Ovary (tissue), 9 donors: ENCODE measurements around the gene RSPH1. TPM values are rescaled to one million over a fixed set of nuclear protein-coding genes. Genes with fewer than 3 reads are reported as not detected.

Experiments used
- DNase-seq, 5 donors: peaks; one replicate each; pipeline ENCODE4 v3.0.0-alpha.2; 2019 to 2020
- H3K27ac ChIP-seq, 2 donors: fragments of 200-600 bp; one replicate each; pipeline versions ENCODE4 v1.5.1 to v1.8.0; 2019 to 2022
- H3K27me3 ChIP-seq: fragments of 200-600 bp; one replicate; pipeline ENCODE4 v1.8.0; 2022
- H3K36me3 ChIP-seq: fragments of 200-600 bp; sonication (generic); one replicate; pipeline ENCODE4 v1.5.1; 2019
- H3K4me1 ChIP-seq: one replicate; pipeline ENCODE4 v1.8.1; 2013; ENCODE audit warnings: mild to moderate bottlenecking, moderate library complexity; ENCODE audit not compliant: insufficient read depth
- H3K4me3 ChIP-seq: fragments of 200-600 bp; sonication (generic); one replicate; pipeline ENCODE4 v1.5.1; 2017
- H3K9me3 ChIP-seq, 2 donors: fragments of 200-600 bp in 1 of 2; sonication (generic) in 1 of 2; one replicate each; pipeline versions ENCODE4 v1.5.1 to v1.8.1; 2013 to 2019; ENCODE audit warnings: mild to moderate bottlenecking in 1 of 2, moderate library complexity in 1 of 2
- CTCF ChIP-seq, 3 donors: fragments of 450-650 bp in 2 of 3; fragments of 200-600 bp in 1 of 3; IDR thresholded peaks; one replicate each; pipeline versions ENCODE4 v1.5.1 to v1.8.0; 2016 to 2022; ENCODE audit warnings: antibody characterized with exemption in 3 of 3, mild to moderate bottlenecking in 1 of 3
- EP300 ChIP-seq: sonication (generic); formaldehyde crosslinking; IDR thresholded peaks from one replicate; pipeline ENCODE4 v1.6.1; 2017; ENCODE audit warnings: antibody characterized with exemption
- POLR2A ChIP-seq: fragments of 450-650 bp; IDR thresholded peaks from one replicate; pipeline ENCODE4 v1.6.1; 2017; ENCODE audit warnings: antibody characterized with exemption, mild to moderate bottlenecking, moderate library complexity
- WGBS, 3 donors: extraction: QIAGEN DNeasy Blood & Tissue Kit in 1 of 3; methylation state at CpG; one replicate each; pipeline versions ENCODE4 v1.1.5 to v1.1.7; 2013 to 2017; 5-methylcytosine and 5-hydroxymethylcytosine counted together
- intact Hi-C, 4 donors: fragments of 100-400 bp; cut with DNase I; formaldehyde crosslinking; loops; one replicate each; pipeline versions ENCODE4 v1.11.0 to v1.15.1; 2022 to 2023
- polyA plus RNA-seq, 2 donors: library from polyadenylated mRNA; stranded (reverse); fragments of 200-250 nt in 1 of 2; fragments of 350-450 nt in 1 of 2; fragmentation: Illumina TruSeq in 1 of 2; extraction: RNeasy Lipid Tissue Mini Kit (QIAGEN cat#74804) in 1 of 2; gene quantifications; one replicate each; pipeline ENCODE4 v1.2.3, GENCODE V29; 2013 to 2014
- total RNA-seq, 7 donors: library from RNA; depleted of rRNA in 2 of 7; stranded (reverse); fragments of >200 nt in 2 of 7; fragmentation: NEBNext Ultra II Directional in 3 of 7; extraction: Animal tissue kit (Norgen Biotek cat#: 25700) in 3 of 7; gene quantifications; one replicate each; pipeline versions ENCODE4 v1.1.0 to v1.2.4, GENCODE V29; 2016 to 2023
- donor health status: DM: no; HTN: no; CAD: no; lungs with moderate emphysema.
- donor health status: DM: no; HTN: no; CAD: no.
- donor health status: Bipolar disorder and iron deficiency.
- donor health status: DM: yes; HTN: yes; CAD: no.
- donor health status: DM: no; HTN: no; CAD: no.
- donor health status: DM: yes; HTN: yes; CAD: no.

Gene RSPH1
- total and polyA plus RNA-seq, 9 donors, result 0.76 to 37.5 (median 2.5) TPM

GRCh38 chr21:42531771-42532170, 35.7 kb upstream of the RSPH1 start:
- Histone ChIP-seq H3K36me3 (no peaks in the 10 kb centered on the region), H3K4me3 (no peak overlapping the region), H3K4me1 (peaks cover 7% of the 10 kb centered on the region), H3K27ac (no peak overlapping the region), H3K9me3 (no peaks in the 10 kb centered on the region), H3K27me3 (no peaks in the 10 kb centered on the region)
- TF ChIP-seq EP300 (no peak), CTCF (IDR thresholded peaks at IDR 0.05) (no peak), POLR2A (no peak)
- DNase-seq, result no peak
- WGBS, 3 donors, result 89 to 90% (median 90%) methylated on average over 8 of the region's 8 CpGs
- intact Hi-C loops, result no loop called here

- intact Hi-C loops, result no loop called here
- no peak for DNase-seq
Measured at GRCh38 chr21:42530167-42530518, 34.1 kb upstream of the RSPH1 start.

GRCh38 chr21:42527489-42528158, 31.6 kb upstream of the RSPH1 start:
- 54 to 66% (median 61%) methylated on average over 13 of the region's 13 CpGs for WGBS, 3 donors
- H3K27ac ChIP-seq, result peak overlapping the region in 1 of 2 donors; percentile 70
- no peaks in the 10 kb centered on the region for H3K9me3 ChIP-seq
- no peak overlapping the region for H3K4me3 ChIP-seq
- TF ChIP-seq POLR2A (no peak), EP300 (no peak), CTCF (IDR thresholded peaks at IDR 0.05) (no peak)
- H3K36me3 ChIP-seq, result no peaks in the 10 kb centered on the region
- no peak for DNase-seq
- H3K4me1 ChIP-seq, result peaks cover 13% of the 10 kb centered on the region
- no peaks in the 10 kb centered on the region for H3K27me3 ChIP-seq
- intact Hi-C loops, result loop anchor here in 2 of 4 donors (10.0 kb wide), 2 partner anchors 383 to 473 kb away; no protein-coding TSS in a partner anchor

More at GRCh38 chr21:42530167-42530518, 34.1 kb upstream of the RSPH1 start:
- Histone ChIP-seq H3K27ac (no peak overlapping the region), H3K27me3 (no peaks in the 10 kb centered on the region), H3K36me3 (no peaks in the 10 kb centered on the region), H3K4me3 (no peak overlapping the region), H3K4me1 (peaks cover 9% of the 10 kb centered on the region), H3K9me3 (no peaks in the 10 kb centered on the region)
- 76 to 88% (median 78%) methylated on average over 5 of the region's 5 CpGs for WGBS, 3 donors
- no peak for TF ChIP-seq EP300
- no peak for TF ChIP-seq POLR2A
- TF ChIP-seq CTCF (IDR thresholded peaks at IDR 0.05), result no peak

- 92 to 95% (median 94%) methylated on average over 8 of the region's 8 CpGs for WGBS, 3 donors
- DNase-seq, result no peak
Measured at GRCh38 chr21:42527127-42527488, 31.1 kb upstream of the RSPH1 start.

More at GRCh38 chr21:42527127-42527488, 31.1 kb upstream of the RSPH1 start:
- no peaks in the 10 kb centered on the region for H3K36me3 ChIP-seq
- no peaks in the 10 kb centered on the region for H3K27me3 ChIP-seq
- peaks cover 13% of the 10 kb centered on the region for H3K4me1 ChIP-seq
- intact Hi-C loops, result loop anchor here in 2 of 4 donors (10.0 kb wide), 2 partner anchors 382 to 472 kb away; no protein-coding TSS in a partner anchor
- no peaks in the 10 kb centered on the region for H3K9me3 ChIP-seq
- H3K4me3 ChIP-seq, result no peak overlapping the region
- no peak for TF ChIP-seq EP300
- TF ChIP-seq CTCF (IDR thresholded peaks at IDR 0.05), result no peak
- TF ChIP-seq POLR2A, result no peak
- peak overlapping the region in 1 of 2 donors; percentile 70 for H3K27ac ChIP-seq
